ENCODE measurements around the gene CNOT11. TPM values are rescaled to one million over a fixed set of nuclear protein-coding genes. Genes with fewer than 3 reads are reported as not detected.

Gene CNOT11
- total RNA-seq, 1 donor from 2014 or later = 32.5 TPM

- Histone ChIP-seq H3K27me3 (no peaks in the 10 kb centered on the region), H3K4me3 (no peak overlapping the region), H3K36me3 (no peaks in the 10 kb centered on the region), H3K9me3 (no peaks in the 10 kb centered on the region), H3K4me1 (no peaks in the 10 kb centered on the region), H3K27ac (no peak overlapping the region)
- TF ChIP-seq CTCF (IDR thresholded peaks at IDR 0.05) = no peak
- intact Hi-C loops (cut with DNase I) = no loop called here
- no peak for DNase-seq (ENCODE audit: low spot score in 2 of 2)
These were observed 28.9 kb upstream of the CNOT11 start for GRCh38 chr2:101223814-101224231.

GRCh38 chr2:101230541-101231001 lies 22.1 kb upstream of the CNOT11 start:
- Histone ChIP-seq H3K9me3 (no peaks in the 10 kb centered on the region), H3K27me3 (no peaks in the 10 kb centered on the region), H3K4me1 (no peaks in the 10 kb centered on the region), H3K36me3 (no peaks in the 10 kb centered on the region), H3K4me3 (no peak overlapping the region), H3K27ac (no peak overlapping the region)
- no peak for DNase-seq (ENCODE audit: low spot score in 2 of 2)
- intact Hi-C loops (cut with DNase I) = no loop called here
- TF ChIP-seq CTCF (IDR thresholded peaks at IDR 0.05) = no peak

GRCh38 chr2:101231240-101231639 lies 21.4 kb upstream of the CNOT11 start:
- TF ChIP-seq CTCF (IDR thresholded peaks at IDR 0.05) = no peak
- Histone ChIP-seq H3K4me1 (no peaks in the 10 kb centered on the region), H3K36me3 (no peaks in the 10 kb centered on the region), H3K27me3 (no peaks in the 10 kb centered on the region), H3K27ac (no peak overlapping the region), H3K9me3 (no peaks in the 10 kb centered on the region), H3K4me3 (no peak overlapping the region)
- no peak for DNase-seq (ENCODE audit: low spot score in 2 of 2)
- intact Hi-C loops (cut with DNase I) = no loop called here

GRCh38 chr2:101231937-101232730 lies 20.6 kb upstream of the CNOT11 start:
- TF ChIP-seq CTCF (IDR thresholded peaks at IDR 0.05) = no peak
- intact Hi-C loops (cut with DNase I) = no loop called here
- H3K4me3 ChIP-seq = no peak overlapping the region

GRCh38 chr2:101232770-101233169 lies 19.9 kb upstream of the CNOT11 start:
- no peak overlapping the region for H3K27ac ChIP-seq
- no peak for TF ChIP-seq CTCF (IDR thresholded peaks at IDR 0.05)
- intact Hi-C loops (cut with DNase I) = no loop called here
- no peaks in the 10 kb centered on the region for H3K4me1 ChIP-seq
- no peaks in the 10 kb centered on the region for H3K36me3 ChIP-seq
- H3K9me3 ChIP-seq = no peaks in the 10 kb centered on the region
- DNase-seq (ENCODE audit: low spot score in 2 of 2) = no peak
- H3K4me3 ChIP-seq = no peak overlapping the region
- H3K27me3 ChIP-seq = no peaks in the 10 kb centered on the region

More at GRCh38 chr2:101231937-101232730, 20.6 kb upstream of the CNOT11 start:
- no peaks in the 10 kb centered on the region for H3K9me3 ChIP-seq
- H3K27me3 ChIP-seq = no peaks in the 10 kb centered on the region
- H3K36me3 ChIP-seq = no peaks in the 10 kb centered on the region
- H3K4me1 ChIP-seq = no peaks in the 10 kb centered on the region
- DNase-seq (ENCODE audit: low spot score in 2 of 2) = no peak
- H3K27ac ChIP-seq = no peak overlapping the region

All from ascending aorta (tissue), 2 donors.